Posterior cingulate gyrus (tissue), 11 donors: ENCODE data around the gene BAIAP2L2.
"Not testable (repeated sequence)": the region's sequence is repeated elsewhere in the genome, so short reads cannot be mapped to it uniquely, and the experiment has no call there.

Experiments
- DNase-seq, 10 donors: peaks; one replicate each; pipeline versions ENCODE4 v3.0.0 to v3.0.0-alpha.2; 2020 to 2021; ENCODE audit warnings: mixed read lengths in 3 of 10
- intact Hi-C: fragments of 100-400 bp; cut with DNase I; formaldehyde crosslinking; loops from one replicate; pipeline ENCODE4 v1.15.1; 2023

Gene BAIAP2L2

GRCh38 chr22:38050720-38051119 is 59.8 kb downstream of the BAIAP2L2 start:
- intact Hi-C loops: no loop called here
- no peak for DNase-seq

GRCh38 chr22:38049812-38050619 is 60.5 kb downstream of the BAIAP2L2 start:
- intact Hi-C loops: no loop called here
- DNase-seq: peak in 8 of 10 donors; percentile 63 to 97 (median 80)

GRCh38 chr22:38046070-38046748 is 64.3 kb downstream of the BAIAP2L2 start:
- intact Hi-C loops: no loop called here
- DNase-seq: peak in 1 of 10 donors; percentile 80

- DNase-seq: peak in 1 of 10 donors; percentile 61
- intact Hi-C loops: no loop called here
Observed at GRCh38 chr22:38043151-38044039, 67.1 kb downstream of the BAIAP2L2 start.

GRCh38 chr22:38042488-38042790 is 68.0 kb downstream of the BAIAP2L2 start:
- intact Hi-C loops: no loop called here
- no peak for DNase-seq

GRCh38 chr22:38041760-38042487 is 68.6 kb downstream of the BAIAP2L2 start:
- DNase-seq: peak in 1 of 10 donors; percentile 83
- intact Hi-C loops: no loop called here

GRCh38 chr22:38040953-38041759 is 69.3 kb downstream of the BAIAP2L2 start:
- intact Hi-C loops: no loop called here
- DNase-seq: peak in 1 of 10 donors; percentile 87

GRCh38 chr22:38038890-38039812 is 71.3 kb downstream of the BAIAP2L2 start:
- DNase-seq: peak in 3 of 10 donors; percentile 64 to 91 (median 83)
- intact Hi-C loops: no loop called here

GRCh38 chr22:38038426-38038825 is 72.1 kb downstream of the BAIAP2L2 start:
- intact Hi-C loops: no loop called here
- DNase-seq: peak in 7 of 10 donors; percentile 63 to 96 (median 77)

- intact Hi-C loops: not testable (repeated sequence)
- DNase-seq: peak in 2 of 10 donors; percentile 35 to 76
Observed at GRCh38 chr22:38037367-38038150, 72.9 kb downstream of the BAIAP2L2 start.

- intact Hi-C loops: no loop called here
- DNase-seq: peak in 2 of 10 donors; percentile 43 to 63
Observed at GRCh38 chr22:38036392-38037062, 74.0 kb downstream of the BAIAP2L2 start.

GRCh38 chr22:38035530-38035885 is 75.0 kb downstream of the BAIAP2L2 start:
- DNase-seq: peak in 2 of 10 donors; percentile 41 to 81
- intact Hi-C loops: no loop called here
